Tibial nerve (tissue), 4 donors: Measurements from ENCODE around the gene ADRA2B. TPM values are rescaled to one million over a fixed set of nuclear protein-coding genes. Genes with fewer than 3 reads are reported as not detected.
"Not testable (repeated sequence)": the region's sequence is repeated elsewhere in the genome, so short reads cannot be mapped to it uniquely, and the experiment has no call there.

Source experiments
- DNase-seq, 2 donors: peaks; one replicate each; pipeline ENCODE4 v3.0.0-alpha.2; 2019; ENCODE audit warnings: low spot score in 2 of 2
- H3K27ac ChIP-seq, 4 donors: fragments of 200-600 bp; sonication (generic) in 3 of 4; one replicate each; pipeline ENCODE4 v1.5.1; 2017 to 2019; ENCODE audit warnings: mild to moderate bottlenecking in 1 of 4
- H3K27me3 ChIP-seq, 2 donors: fragments of 200-600 bp; sonication (generic) in 1 of 2; one replicate each; pipeline versions ENCODE4 v1.5.1 to v1.6.0; 2017 to 2019
- H3K36me3 ChIP-seq, 3 donors: fragments of 200-600 bp; sonication (generic); one replicate each; pipeline ENCODE4 v1.5.1; 2018 to 2019
- H3K4me1 ChIP-seq, 4 donors: fragments of 200-600 bp; sonication (generic) in 3 of 4; one replicate each; pipeline ENCODE4 v1.5.1; 2017 to 2019
- H3K4me3 ChIP-seq, 4 donors: fragments of 200-600 bp; sonication (generic) in 3 of 4; one replicate each; pipeline ENCODE4 v1.5.1; 2017 to 2019; ENCODE audit warnings: mild to moderate bottlenecking in 1 of 4, moderate library complexity in 1 of 4
- H3K9me3 ChIP-seq, 4 donors: fragments of 200-600 bp; sonication (generic) in 3 of 4; one replicate each; pipeline ENCODE4 v1.5.1; 2017 to 2019
- CTCF ChIP-seq, 5 experiments: fragments of 200-600 bp in 3 of 5; fragments of 450-650 bp in 2 of 5; sonication (generic) in 3 of 5; IDR thresholded peaks; one replicate each; pipeline ENCODE4 v1.5.1; 2016 to 2019; ENCODE audit warnings: antibody characterized with exemption in 5 of 5, mild to moderate bottlenecking in 3 of 5, moderate library complexity in 2 of 5
- EP300 ChIP-seq, 2 donors: sonication (generic); formaldehyde crosslinking; IDR thresholded peaks; one replicate each; pipeline ENCODE4 v1.6.1; 2017; ENCODE audit warnings: antibody characterized with exemption in 2 of 2, mild to moderate bottlenecking in 1 of 2
- POLR2A ChIP-seq, 2 donors: fragments of 450-650 bp; IDR thresholded peaks; one replicate each; pipeline ENCODE4 v1.6.1; 2017; ENCODE audit warnings: antibody characterized with exemption in 2 of 2, mild to moderate bottlenecking in 2 of 2, moderate library complexity in 2 of 2
- WGBS, 2 donors: methylation state at CpG; one replicate each; pipeline ENCODE4 v1.1.5; 2018; 5-methylcytosine and 5-hydroxymethylcytosine counted together
- total RNA-seq, 4 donors: library from RNA; depleted of rRNA; stranded (reverse); fragments of >200 nt; gene quantifications; one replicate each; pipeline ENCODE4 v1.1.0, GENCODE V29; 2016

ADRA2B gene
- total RNA-seq, 4 donors from 2014 or later = 2.1 to 5.0 (median 4.7) TPM

DNA sequence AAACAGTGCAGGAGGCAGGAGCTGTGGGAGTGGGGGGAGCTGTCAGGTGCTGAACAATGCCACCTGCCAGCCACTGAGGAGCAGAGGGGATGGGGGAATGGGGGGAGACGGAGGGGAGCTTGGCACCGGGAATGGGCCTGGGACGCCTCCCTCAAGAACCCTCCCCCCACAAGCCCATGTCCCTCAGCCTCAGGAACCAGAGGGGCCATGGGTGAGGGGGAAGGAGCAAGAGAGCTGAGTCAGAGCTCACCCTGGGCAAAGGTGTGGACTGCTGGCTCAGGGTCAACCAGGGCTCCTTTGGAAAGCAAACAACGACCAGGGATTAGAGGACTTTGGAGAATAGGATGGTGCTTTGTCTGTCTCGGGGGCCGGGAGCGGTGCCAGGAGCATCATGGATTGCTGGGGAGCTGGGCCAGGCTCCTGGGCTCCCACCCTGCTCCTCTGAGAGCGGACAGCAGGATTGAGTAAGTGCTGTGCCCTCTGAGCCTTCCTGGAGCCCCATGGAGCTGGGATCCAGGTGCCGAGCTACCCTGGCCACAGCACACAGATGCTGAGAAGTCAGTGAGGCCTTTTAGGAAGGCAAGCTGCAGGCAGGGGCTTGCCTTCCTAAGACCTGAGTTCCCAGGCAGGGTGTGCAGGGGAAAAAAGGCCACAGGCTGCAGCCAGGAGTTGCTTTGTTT is 48.3 kb downstream of the ADRA2B start:
- WGBS, 2 donors = 56 to 59% methylated on average over 7 to 9 of the region's 9 CpGs
- H3K27me3 ChIP-seq, H3K36me3 ChIP-seq, DNase-seq, H3K27ac ChIP-seq, H3K4me1 ChIP-seq, H3K9me3 ChIP-seq, H3K4me3 ChIP-seq: not testable (repeated sequence)

DNA sequence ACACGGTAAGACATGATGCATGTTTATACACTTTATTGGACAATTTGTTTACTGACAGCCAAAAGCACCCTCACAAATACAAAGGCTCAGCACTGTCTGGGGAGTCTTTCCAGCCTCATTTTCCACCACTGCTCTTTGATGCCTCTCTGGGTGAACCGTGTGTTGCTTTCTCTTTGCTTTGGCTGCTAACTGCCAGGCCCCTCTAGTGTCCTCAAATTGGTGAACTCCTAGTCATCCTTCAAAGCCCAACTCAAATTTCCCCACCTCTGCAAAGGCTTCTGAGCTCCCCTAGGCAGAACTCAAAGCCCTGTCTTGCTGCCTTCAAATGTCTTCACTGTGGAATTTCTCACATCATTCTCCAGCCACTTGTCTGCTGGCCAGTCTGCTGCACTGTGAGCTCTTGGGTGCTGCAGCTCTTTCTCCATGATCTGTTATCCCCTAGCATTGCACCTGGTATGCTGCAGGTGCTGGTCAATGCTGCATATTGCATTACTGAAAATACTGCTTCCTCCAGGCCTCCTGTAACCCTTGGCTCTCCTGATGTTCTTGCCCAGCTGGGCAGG is 49.2 kb downstream of the ADRA2B start:
- not testable (repeated sequence) for H3K9me3 ChIP-seq, H3K4me3 ChIP-seq, H3K36me3 ChIP-seq, H3K27ac ChIP-seq, H3K4me1 ChIP-seq, DNase-seq, H3K27me3 ChIP-seq
- WGBS, 2 donors = 77 to 81% methylated on average over 2 of the region's 2 CpGs

DNA sequence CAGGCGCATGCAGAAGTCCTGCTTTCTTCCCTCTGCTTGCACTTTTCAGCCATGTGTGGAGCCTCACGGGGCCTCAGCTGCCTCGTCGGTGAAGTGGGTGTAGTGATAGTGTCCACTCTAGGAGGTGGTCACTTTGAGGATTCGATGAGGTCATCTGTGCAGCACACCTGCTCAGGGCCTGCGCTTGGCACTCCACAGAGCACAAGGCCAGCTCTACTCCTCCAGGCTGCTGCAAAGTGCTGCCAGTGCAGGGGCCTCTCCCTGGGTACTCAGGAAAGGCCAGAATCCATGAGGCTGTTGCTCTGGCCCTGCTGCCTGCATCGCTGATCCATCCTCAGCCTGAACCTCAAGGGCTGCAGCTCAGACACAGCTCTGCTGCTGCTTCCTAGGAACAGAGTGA is 49.9 kb downstream of the ADRA2B start:
- peaks cover 0 to 12% (median 0%) of the 10 kb centered on the region in 4 donors for H3K4me1 ChIP-seq
- not testable (repeated sequence) for H3K9me3 ChIP-seq, H3K27ac ChIP-seq, H3K36me3 ChIP-seq, H3K4me3 ChIP-seq, H3K27me3 ChIP-seq, DNase-seq
- 81 to 87% methylated on average over 3 to 7 of the region's 7 CpGs for WGBS, 2 donors

GRCh38 chr2:96065954-96066353 is 50.4 kb downstream of the ADRA2B start:
- peaks cover 0 to 16% (median 0%) of the 10 kb centered on the region in 4 donors for H3K4me1 ChIP-seq
- not testable (repeated sequence) for H3K27me3 ChIP-seq, H3K4me3 ChIP-seq, DNase-seq, H3K27ac ChIP-seq, H3K36me3 ChIP-seq, H3K9me3 ChIP-seq
- 96 to 98% methylated on average over 4 of the region's 4 CpGs for WGBS, 2 donors

DNA sequence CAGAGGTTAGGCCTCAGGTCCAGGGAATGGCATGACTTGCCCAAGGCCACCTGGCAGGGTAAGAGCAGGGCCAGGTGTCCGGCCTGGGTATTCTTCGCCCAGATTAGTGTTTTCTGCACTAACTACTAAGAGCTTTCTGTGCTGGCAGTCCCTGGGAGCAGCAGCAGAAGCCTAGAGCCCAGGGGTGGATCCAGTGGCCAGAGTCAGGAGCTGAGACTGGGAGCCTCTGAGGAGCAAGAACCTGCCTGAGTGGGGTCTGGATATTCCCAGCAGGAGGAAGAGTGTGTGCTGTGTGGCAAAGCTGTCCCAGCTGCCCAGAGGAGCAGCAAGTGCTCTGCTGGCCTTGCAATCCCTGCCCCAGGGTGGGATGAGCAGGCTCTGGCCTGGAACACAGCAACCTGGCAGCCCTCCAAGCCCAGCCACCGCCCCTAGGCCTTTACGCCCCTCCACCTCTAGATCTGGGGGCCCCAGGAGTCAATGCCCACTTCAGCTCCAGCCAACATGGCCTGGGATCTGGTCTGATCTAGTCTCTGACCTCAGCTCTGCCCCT is 50.9 kb downstream of the ADRA2B start:
- no peak for DNase-seq
- no peak overlapping the region for H3K27ac ChIP-seq
- no peak overlapping the region for H3K4me3 ChIP-seq
- H3K9me3 ChIP-seq = no peaks in the 10 kb centered on the region
- WGBS, 2 donors = 69 to 71% methylated on average over 4 of the region's 4 CpGs
- TF ChIP-seq POLR2A (IDR thresholded peaks at IDR 0.05) (no peak), CTCF (IDR thresholded peaks at IDR 0.05) (no peak), EP300 (IDR thresholded peaks at IDR 0.05) (no peak)
- H3K27me3 ChIP-seq = no peaks in the 10 kb centered on the region
- H3K4me1 ChIP-seq = peaks cover 0 to 16% (median 0%) of the 10 kb centered on the region in 4 donors
- no peaks in the 10 kb centered on the region for H3K36me3 ChIP-seq

GRCh38 chr2:96064760-96065159 is 51.6 kb downstream of the ADRA2B start:
- peaks cover 0 to 16% (median 0%) of the 10 kb centered on the region in 4 donors for H3K4me1 ChIP-seq
- not testable (repeated sequence) for H3K27me3 ChIP-seq, H3K4me3 ChIP-seq, H3K9me3 ChIP-seq, H3K36me3 ChIP-seq, DNase-seq, H3K27ac ChIP-seq

DNA sequence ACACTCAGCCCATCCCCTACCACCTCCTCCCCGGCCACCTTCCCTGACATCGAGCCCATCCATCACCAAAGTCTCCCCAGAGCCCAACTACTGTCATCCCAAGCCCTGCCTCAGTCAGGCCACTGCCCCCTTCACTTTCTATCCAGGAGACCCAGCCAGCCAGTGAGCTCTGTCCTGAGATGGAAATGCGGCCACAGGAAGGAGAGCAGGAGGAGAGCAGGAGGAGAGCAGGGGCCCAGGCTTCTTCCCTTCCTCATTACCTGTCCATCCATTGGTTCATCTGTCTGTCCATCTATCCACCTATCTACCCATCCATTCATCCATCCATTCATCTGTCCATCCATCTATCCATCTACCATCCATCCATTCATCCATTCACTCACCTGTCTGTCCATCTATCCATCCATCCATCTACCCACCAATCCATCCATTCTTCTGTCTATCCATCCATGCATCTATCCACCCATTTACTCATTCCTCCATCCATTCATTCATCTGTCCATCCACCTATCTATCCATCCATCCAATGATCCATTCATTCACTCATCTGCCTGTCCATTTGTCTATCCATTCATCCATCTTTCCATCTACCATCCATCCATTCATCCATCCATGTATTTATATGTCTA is 52.2 kb downstream of the ADRA2B start:
- H3K36me3 ChIP-seq, H3K9me3 ChIP-seq, H3K4me3 ChIP-seq, DNase-seq, H3K27ac ChIP-seq, H3K27me3 ChIP-seq: not testable (repeated sequence)
- peaks cover 0 to 16% (median 0%) of the 10 kb centered on the region in 4 donors for H3K4me1 ChIP-seq
- 80 to 100% methylated on average over 1 to 2 of the region's 3 CpGs for WGBS, 2 donors

DNA sequence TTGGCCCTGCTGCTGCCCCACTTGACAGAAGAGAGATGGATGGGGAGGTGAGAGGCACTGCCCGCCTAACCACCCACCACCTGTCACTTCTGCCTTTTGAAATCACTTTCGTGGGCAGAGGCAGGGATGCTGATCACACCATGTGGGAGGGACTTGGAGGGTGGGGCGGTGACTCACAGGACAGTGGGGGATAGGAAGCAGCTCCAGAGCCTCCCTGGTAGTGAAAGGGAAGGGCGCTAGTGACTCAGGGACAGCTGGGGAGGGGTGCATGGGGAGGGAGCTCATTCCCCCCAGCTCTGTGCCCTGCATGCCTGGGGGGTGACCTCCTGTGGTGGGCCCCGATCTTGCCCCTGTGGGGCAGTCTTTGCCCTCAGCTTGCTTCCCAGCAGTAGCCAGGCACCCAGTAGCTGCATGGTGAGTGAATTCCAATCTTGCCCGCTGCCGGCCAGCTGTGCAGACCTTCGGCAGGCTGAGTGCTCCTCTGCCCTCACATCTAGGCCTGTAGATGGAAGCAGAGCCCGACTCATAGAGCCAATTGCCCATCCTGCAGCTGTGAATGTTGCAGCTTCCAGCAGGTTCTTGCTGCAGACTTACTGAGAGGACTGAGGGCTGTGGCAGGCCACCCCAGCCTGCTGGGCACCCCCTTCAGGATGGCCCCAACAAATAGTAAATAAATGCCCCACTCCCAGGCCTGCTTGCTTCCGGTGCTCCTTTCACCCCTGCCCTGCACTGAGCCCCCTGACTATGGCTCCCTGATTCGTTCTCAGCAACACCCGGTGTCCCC is 53.1 kb downstream of the ADRA2B start:
- TF ChIP-seq CTCF (IDR thresholded peaks at IDR 0.05) = peak in 3 of 5 experiments; percentile 16 to 42 (median 25)
- not testable (repeated sequence) for DNase-seq, H3K9me3 ChIP-seq, H3K36me3 ChIP-seq, H3K27me3 ChIP-seq, H3K4me3 ChIP-seq
- H3K27ac ChIP-seq = peak overlapping the region in 1 of 4 donors; percentile 13
- 87 to 88% methylated on average over 3 of the region's 12 CpGs for WGBS, 2 donors
- peaks cover 0 to 16% (median 0%) of the 10 kb centered on the region in 4 donors for H3K4me1 ChIP-seq
